ENCODE measurements around the gene HRAS.

The HRAS gene

GRCh38 chr11:545171-545570 is 9.8 kb upstream of the HRAS start:
- in situ Hi-C loops (cut with HindIII; ENCODE audit: low sequenced_read_pairs): no loop called here
- H3K4me3 ChIP-seq (ENCODE audit: low read depth, low read length): no peak overlapping the region
- DNase-seq (ENCODE audit: low read depth, low spot score): no peak
- TF ChIP-seq CTCF (IDR thresholded peaks at IDR 0.05; ENCODE audit: low read depth, low read length): no peak

DNA sequence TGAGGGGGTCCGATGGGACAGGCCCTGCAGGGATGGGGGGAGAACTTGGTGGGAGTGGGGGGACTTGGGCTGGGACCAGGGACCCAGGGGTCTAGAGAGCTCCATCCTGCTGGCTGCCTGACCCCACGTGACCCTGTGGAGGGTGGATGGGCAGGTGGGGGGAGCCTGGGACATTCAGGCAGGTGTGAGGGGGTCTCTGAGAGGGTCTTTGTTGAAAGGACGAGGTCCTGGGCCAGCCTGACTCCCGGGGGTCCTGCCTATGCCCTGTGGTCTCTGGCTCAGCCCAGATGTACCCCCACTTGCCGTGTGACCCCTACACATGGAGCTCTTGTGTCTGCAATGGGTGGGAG is 9.4 kb upstream of the HRAS start:
- TF ChIP-seq CTCF (IDR thresholded peaks at IDR 0.05; ENCODE audit: low read depth, low read length): no peak
- no peak for DNase-seq (ENCODE audit: low read depth, low spot score)
- no peak overlapping the region for H3K4me3 ChIP-seq (ENCODE audit: low read depth, low read length)
- in situ Hi-C loops (cut with HindIII; ENCODE audit: low sequenced_read_pairs): no loop called here

GRCh38 chr11:541433-541885 is 6.1 kb upstream of the HRAS start:
- no peak for DNase-seq (ENCODE audit: low read depth, low spot score)
- TF ChIP-seq CTCF (IDR thresholded peaks at IDR 0.05; ENCODE audit: low read depth, low read length): no peak
- H3K4me3 ChIP-seq (ENCODE audit: low read depth, low read length): no peak overlapping the region
- in situ Hi-C loops (cut with HindIII; ENCODE audit: low sequenced_read_pairs): no loop called here

GRCh38 chr11:540583-541432 is 5.4 kb upstream of the HRAS start:
- in situ Hi-C loops (cut with HindIII; ENCODE audit: low sequenced_read_pairs): no loop called here
- TF ChIP-seq CTCF (IDR thresholded peaks at IDR 0.05; ENCODE audit: low read depth, low read length): no peak
- no peak for DNase-seq (ENCODE audit: low read depth, low spot score)
- no peak overlapping the region for H3K4me3 ChIP-seq (ENCODE audit: low read depth, low read length)

GRCh38 chr11:539971-540481 is 4.7 kb upstream of the HRAS start:
- in situ Hi-C loops (cut with HindIII; ENCODE audit: low sequenced_read_pairs): no loop called here
- no peak overlapping the region for H3K4me3 ChIP-seq (ENCODE audit: low read depth, low read length)
- TF ChIP-seq CTCF (IDR thresholded peaks at IDR 0.05; ENCODE audit: low read depth, low read length): no peak
- DNase-seq (ENCODE audit: low read depth, low spot score): no peak

- in situ Hi-C loops (cut with HindIII; ENCODE audit: low sequenced_read_pairs): no loop called here
- TF ChIP-seq CTCF (IDR thresholded peaks at IDR 0.05; ENCODE audit: low read depth, low read length): no peak
- no peak for DNase-seq (ENCODE audit: low read depth, low spot score)
- H3K4me3 ChIP-seq (ENCODE audit: low read depth, low read length): no peak overlapping the region
Observed at GRCh38 chr11:538431-539051, 3.2 kb upstream of the HRAS start.
